ENCODE measurements around the gene CCDC134. TPM values are rescaled to one million over a fixed set of nuclear protein-coding genes. Genes with fewer than 3 reads are reported as not detected.

Gene CCDC134
- total RNA-seq, 4 donors from 2014 or later, result 12.2 to 15.4 (median 13.1) TPM

DNA sequence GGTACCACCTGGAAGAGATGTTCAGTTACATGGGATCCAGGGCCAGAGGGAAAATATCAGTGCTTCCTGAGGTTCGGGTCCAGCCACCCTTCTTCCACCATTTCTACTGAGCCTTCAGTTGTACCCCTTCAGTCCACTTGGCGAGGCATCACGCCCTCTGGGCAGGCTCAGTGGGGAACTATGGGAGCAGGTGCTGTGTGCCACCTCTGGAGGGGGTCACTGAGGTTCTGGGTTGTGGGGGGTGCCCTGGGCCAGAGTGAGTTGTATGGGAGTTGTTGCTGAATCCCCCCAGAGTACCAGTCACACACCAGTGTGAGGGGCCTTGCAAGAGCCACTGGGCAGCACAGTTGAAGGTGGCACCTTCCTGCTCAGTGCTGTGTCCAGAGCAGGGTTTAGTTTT, 29.7 kb downstream of the CCDC134 start:
- no peak overlapping the region for H3K4me3 ChIP-seq (ENCODE audit: low read depth, poor library complexity, severe bottlenecking)
- TF ChIP-seq POLR2A (IDR thresholded peaks at IDR 0.05), result no peak
- TF ChIP-seq, protein P1, sequence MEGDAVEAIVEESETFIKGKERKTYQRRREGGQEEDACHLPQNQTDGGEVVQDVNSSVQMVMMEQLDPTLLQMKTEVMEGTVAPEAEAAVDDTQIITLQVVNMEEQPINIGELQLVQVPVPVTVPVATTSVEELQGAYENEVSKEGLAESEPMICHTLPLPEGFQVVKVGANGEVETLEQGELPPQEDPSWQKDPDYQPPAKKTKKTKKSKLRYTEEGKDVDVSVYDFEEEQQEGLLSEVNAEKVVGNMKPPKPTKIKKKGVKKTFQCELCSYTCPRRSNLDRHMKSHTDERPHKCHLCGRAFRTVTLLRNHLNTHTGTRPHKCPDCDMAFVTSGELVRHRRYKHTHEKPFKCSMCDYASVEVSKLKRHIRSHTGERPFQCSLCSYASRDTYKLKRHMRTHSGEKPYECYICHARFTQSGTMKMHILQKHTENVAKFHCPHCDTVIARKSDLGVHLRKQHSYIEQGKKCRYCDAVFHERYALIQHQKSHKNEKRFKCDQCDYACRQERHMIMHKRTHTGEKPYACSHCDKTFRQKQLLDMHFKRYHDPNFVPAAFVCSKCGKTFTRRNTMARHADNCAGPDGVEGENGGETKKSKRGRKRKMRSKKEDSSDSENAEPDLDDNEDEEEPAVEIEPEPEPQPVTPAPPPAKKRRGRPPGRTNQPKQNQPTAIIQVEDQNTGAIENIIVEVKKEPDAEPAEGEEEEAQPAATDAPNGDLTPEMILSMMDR (IDR thresholded peaks at IDR 0.05), result no peak
- 92 to 100% methylated on average over 3 of the region's 3 CpGs for WGBS, 2 donors
- no peak for DNase-seq (ENCODE audit: low spot score in 2 of 2)
- intact Hi-C loops (cut with DNase I; ENCODE audit: low total_unique reads), result no loop called here

DNA sequence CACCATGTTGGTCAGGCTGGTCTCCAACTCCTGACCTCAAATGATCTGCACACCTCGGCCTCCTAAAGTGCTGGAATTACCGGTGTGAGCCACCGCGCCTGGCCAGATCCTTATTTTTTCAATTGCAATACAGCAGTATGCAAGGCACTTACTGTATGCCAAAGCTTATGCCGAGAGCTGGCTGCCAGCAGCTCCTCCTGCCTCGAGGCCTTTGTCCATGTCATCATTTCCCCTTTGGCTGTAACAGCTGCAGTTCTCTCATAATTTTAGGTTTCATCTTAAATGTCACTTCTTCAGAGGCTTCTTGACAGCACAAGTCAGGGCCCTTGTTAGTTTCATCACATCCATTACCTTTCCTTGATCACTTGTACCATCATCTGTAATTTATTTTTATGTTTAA, 30.9 kb downstream of the CCDC134 start:
- WGBS, 2 donors, result 35 to 41% methylated on average over 6 of the region's 6 CpGs
- DNase-seq (ENCODE audit: low spot score in 2 of 2), result no peak
- no peak overlapping the region for H3K4me3 ChIP-seq (ENCODE audit: low read depth, poor library complexity, severe bottlenecking)
- TF ChIP-seq POLR2A (IDR thresholded peaks at IDR 0.05), result no peak
- TF ChIP-seq, protein P1 (IDR thresholded peaks at IDR 0.05), result no peak
- intact Hi-C loops (cut with DNase I; ENCODE audit: low total_unique reads), result no loop called here

DNA sequence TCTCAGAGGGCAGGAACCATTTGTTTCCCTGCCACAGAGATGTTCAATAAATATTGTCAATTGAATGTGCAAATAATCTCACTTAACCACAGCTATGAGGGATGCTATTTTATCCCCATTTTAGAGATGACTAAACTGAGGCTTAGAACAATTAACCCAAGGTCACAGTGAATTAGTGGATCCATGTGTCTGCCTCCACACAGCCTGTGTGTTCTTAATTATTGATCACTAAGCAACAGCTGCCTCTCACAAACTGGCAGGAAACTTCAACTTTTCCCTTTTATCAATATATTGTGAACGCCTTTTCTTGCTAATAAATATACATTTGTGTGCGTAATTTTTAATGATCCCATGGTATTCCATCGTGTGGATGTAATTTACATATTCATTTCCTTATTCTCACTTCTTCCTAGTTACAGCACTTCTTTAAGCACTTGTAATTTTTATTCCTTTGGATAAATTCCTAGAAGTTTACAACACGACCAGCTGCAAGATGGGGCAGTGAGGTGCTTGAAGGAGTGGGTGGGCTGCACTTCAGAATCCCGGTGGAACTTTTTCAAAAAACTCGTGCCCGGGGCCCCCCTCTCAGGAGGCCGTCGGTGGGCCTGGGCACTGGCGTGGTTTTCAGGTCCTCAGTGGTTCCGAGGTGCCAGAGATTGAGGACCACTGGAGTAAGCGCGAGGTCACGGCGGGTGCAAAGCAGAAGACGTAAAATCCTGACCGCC, 31.5 kb downstream of the CCDC134 start:
- TF ChIP-seq POLR2A (IDR thresholded peaks at IDR 0.05), result no peak
- TF ChIP-seq, protein P1 (IDR thresholded peaks at IDR 0.05), result no peak
- intact Hi-C loops (cut with DNase I; ENCODE audit: low total_unique reads), result no loop called here
- DNase-seq (ENCODE audit: low spot score in 2 of 2), result no peak
- WGBS, 2 donors, result 10 to 11% methylated on average over 17 of the region's 17 CpGs
- peak overlapping the region; percentile 35 for H3K4me3 ChIP-seq (ENCODE audit: low read depth, poor library complexity, severe bottlenecking)

DNA sequence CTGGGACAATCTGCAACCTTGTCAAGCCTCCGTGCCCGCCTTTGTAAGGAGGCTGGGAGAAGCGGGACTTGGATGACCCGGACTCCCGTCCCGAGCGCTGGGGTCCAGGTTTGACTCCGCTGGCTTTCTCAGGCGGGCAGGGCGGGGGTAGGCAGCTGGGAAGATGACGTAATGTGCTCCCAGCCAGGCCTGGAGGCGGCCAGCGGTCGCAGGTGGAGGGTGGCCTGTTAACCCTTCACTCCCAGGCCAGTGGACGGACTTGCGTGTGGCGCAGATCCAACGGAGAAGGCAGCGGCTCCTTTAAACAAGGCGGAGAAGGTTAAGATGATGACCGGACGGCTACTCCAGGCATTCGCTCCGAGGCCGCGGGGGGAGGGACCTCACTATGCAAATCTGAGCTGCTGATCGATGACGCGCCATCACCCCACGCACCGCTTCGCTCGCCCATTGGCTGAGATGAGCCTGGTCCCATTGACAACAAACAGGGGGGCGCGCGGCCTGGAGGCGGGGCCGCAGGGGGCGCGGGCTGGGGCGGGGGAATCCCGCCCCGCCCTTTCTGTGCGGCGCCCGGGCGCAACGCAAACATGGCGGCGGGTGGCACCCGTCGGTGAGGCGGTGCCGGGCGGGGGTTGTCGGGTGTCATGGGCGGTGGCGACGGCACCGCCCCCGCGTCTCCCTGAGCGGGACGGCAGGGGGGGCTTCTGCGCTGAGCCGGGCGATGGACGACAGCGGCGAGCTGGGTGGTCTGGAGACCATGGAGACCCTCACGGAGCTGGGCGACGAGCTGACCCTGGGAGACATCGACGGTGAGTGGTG, 32.3 kb downstream of the CCDC134 start, which contains the start of gene SREBF2:
SREBF2 (plus strand) TSS at position 553 of the 816 bp plus-strand sequence; CDS start at position 719, 166 bp downstream.
- 0% methylated on average over 50 to 75 of the region's 75 CpGs for WGBS, 2 donors
- TF ChIP-seq, protein P1 (IDR thresholded peaks at IDR 0.05), result no peak
- peak in 1 of 2 donors; percentile 62 for TF ChIP-seq POLR2A (IDR thresholded peaks at IDR 0.05)
- intact Hi-C loops (cut with DNase I; ENCODE audit: low total_unique reads), result no loop called here

DNA sequence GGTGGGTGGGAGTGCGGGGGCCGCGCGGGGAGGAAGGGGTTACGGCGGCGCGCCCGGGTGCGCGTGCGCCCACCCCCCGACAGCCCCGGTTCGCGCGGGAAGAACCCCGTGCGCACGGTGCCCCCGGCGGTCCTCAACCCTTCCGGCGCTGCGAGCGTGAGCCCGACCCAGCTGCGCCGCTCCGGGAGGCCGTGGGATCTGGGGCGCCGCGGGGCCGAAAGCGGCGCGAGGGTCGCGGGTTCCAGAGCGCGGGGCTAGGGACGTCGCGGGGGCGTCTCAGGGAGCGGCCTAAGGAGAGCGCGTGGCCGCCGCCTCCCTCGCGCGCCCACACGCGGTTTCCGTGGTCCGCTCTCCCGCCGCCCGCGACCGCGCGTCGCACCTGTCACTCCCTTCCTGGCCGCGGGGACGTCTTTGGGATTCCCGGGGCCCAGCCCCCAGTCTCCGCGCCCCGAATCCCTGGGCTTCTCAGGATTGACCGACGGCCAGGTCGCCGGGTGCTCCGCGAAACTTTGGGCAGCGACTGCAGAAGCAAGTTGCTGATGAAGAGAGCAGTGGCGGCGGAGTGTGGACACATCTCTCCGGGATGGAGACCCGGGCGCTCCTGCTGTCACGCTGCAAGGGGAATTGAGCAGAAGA, 33.0 kb downstream of the CCDC134 start:
- TF ChIP-seq POLR2A (IDR thresholded peaks at IDR 0.05), result no peak
- TF ChIP-seq, protein P1 (IDR thresholded peaks at IDR 0.05), result no peak
- DNase-seq (ENCODE audit: low spot score in 2 of 2), result peak in 1 of 2 donors; percentile 91
- WGBS, 2 donors, result 0 to 2% methylated on average over 23 to 45 of the region's 86 CpGs
- intact Hi-C loops (cut with DNase I; ENCODE audit: low total_unique reads), result no loop called here
- peak overlapping the region; percentile 76 for H3K4me3 ChIP-seq (ENCODE audit: low read depth, poor library complexity, severe bottlenecking)

More for the DNA sequence above, 32.3 kb downstream of the CCDC134 start, which contains the start of gene SREBF2:
- peak within 1 kb of the TSS; percentile 76 for H3K4me3 ChIP-seq (ENCODE audit: low read depth, poor library complexity, severe bottlenecking)
- peak; percentile 99 to 100 for DNase-seq (ENCODE audit: low spot score in 2 of 2)

All from lower leg skin (tissue), 4 donors.